Osteoblast (primary cell): ENCODE data around the gene RAD51B. TPM values are rescaled to one million over a fixed set of nuclear protein-coding genes. Genes with fewer than 3 reads are reported as not detected.

Source experiments
- DNase-seq: peaks from one replicate; pipeline ENCODE4 v3.0.0; 2011; ENCODE audit warnings: low spot score, mixed read lengths; ENCODE audit not compliant: insufficient read length; ENCODE audit errors: missing footprints
- H2AFZ ChIP-seq: 2 replicates; pipeline ENCODE4 v1.6.0; 2011; ENCODE audit warnings: mild to moderate bottlenecking, low read length
- H3K27ac ChIP-seq: 2 replicates; pipeline ENCODE4 v1.5.1; 2011; ENCODE audit warnings: mild to moderate bottlenecking, low read depth, low read length, moderate library complexity
- H3K27me3 ChIP-seq: 2 replicates; pipeline ENCODE4 v1.6.0; 2012; ENCODE audit warnings: mild to moderate bottlenecking, control low read depth, inconsistent platforms, low read length, moderate library complexity; ENCODE audit not compliant: insufficient read depth
- H3K36me3 ChIP-seq: 2 replicates; pipeline ENCODE4 v1.5.1; 2011; ENCODE audit warnings: mild to moderate bottlenecking, low read length, control low read depth, moderate library complexity; ENCODE audit not compliant: insufficient read depth
- H3K4me1 ChIP-seq: 2 replicates; pipeline ENCODE4 v1.5.1; 2011; ENCODE audit warnings: mild to moderate bottlenecking, low read length, control low read depth, moderate library complexity; ENCODE audit not compliant: insufficient read depth
- H3K4me2 ChIP-seq: 2 replicates; pipeline ENCODE4 v1.6.0; 2011; ENCODE audit warnings: mild to moderate bottlenecking, low read length; ENCODE audit not compliant: insufficient read depth
- H3K4me3 ChIP-seq: fragments of 200-600 bp; sonication (generic); 3 replicates; pipeline ENCODE4 v1.5.1; 2012; ENCODE audit warnings: mild to moderate bottlenecking, low read length, inconsistent platforms; ENCODE audit not compliant: insufficient read depth
- H3K79me2 ChIP-seq: 2 replicates; pipeline ENCODE4 v1.6.0; 2012; ENCODE audit warnings: mild to moderate bottlenecking, low read length, control low read depth, inconsistent platforms; ENCODE audit not compliant: insufficient read depth
- H3K9me3 ChIP-seq: 2 replicates; pipeline ENCODE4 v1.5.1; 2011; ENCODE audit warnings: low read depth, low read length, control low read depth
- H4K20me1 ChIP-seq: 2 replicates; pipeline ENCODE4 v1.6.0; 2012; ENCODE audit warnings: mild to moderate bottlenecking, low read length, control low read depth; ENCODE audit not compliant: insufficient read depth
- total RNA-seq: library from RNA; depleted of rRNA; stranded (reverse); fragments of >200 nt; gene quantifications from 2 replicates; pipeline ENCODE4 v1.2.3, GENCODE V29; 2012
- TF ChIP-seq, protein P1 (sequence below): IDR thresholded peaks from 2 replicates; pipeline ENCODE4 v1.5.1; 2011; ENCODE audit warnings: mild to moderate bottlenecking, low read depth, low read length, moderate library complexity; ENCODE audit errors: extremely low read depth

Gene RAD51B
- total RNA-seq, 1 donor: 13.8 TPM

GRCh38 chr14:68439676-68440075 is 620.1 kb downstream of the RAD51B start:
- Histone ChIP-seq H3K79me2 (no peaks in the 10 kb centered on the region), H4K20me1 (no peaks in the 10 kb centered on the region), H3K4me2 (no peak overlapping the region), H3K9me3 (no peaks in the 10 kb centered on the region), H3K4me1 (peaks cover 24% of the 10 kb centered on the region), H3K36me3 (no peaks in the 10 kb centered on the region), H3K27me3 (no peaks in the 10 kb centered on the region), H2AFZ (no peak overlapping the region), H3K4me3 (no peak overlapping the region), H3K27ac (no peak overlapping the region)
- TF ChIP-seq, protein P1, sequence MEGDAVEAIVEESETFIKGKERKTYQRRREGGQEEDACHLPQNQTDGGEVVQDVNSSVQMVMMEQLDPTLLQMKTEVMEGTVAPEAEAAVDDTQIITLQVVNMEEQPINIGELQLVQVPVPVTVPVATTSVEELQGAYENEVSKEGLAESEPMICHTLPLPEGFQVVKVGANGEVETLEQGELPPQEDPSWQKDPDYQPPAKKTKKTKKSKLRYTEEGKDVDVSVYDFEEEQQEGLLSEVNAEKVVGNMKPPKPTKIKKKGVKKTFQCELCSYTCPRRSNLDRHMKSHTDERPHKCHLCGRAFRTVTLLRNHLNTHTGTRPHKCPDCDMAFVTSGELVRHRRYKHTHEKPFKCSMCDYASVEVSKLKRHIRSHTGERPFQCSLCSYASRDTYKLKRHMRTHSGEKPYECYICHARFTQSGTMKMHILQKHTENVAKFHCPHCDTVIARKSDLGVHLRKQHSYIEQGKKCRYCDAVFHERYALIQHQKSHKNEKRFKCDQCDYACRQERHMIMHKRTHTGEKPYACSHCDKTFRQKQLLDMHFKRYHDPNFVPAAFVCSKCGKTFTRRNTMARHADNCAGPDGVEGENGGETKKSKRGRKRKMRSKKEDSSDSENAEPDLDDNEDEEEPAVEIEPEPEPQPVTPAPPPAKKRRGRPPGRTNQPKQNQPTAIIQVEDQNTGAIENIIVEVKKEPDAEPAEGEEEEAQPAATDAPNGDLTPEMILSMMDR: no peak
- no peak for DNase-seq

GRCh38 chr14:68440820-68441219 is 621.2 kb downstream of the RAD51B start:
- Histone ChIP-seq H3K36me3 (no peaks in the 10 kb centered on the region), H3K27me3 (no peaks in the 10 kb centered on the region), H3K4me2 (no peak overlapping the region), H3K9me3 (no peaks in the 10 kb centered on the region), H3K4me3 (no peak overlapping the region), H3K4me1 (peaks cover 30% of the 10 kb centered on the region), H3K27ac (no peak overlapping the region), H4K20me1 (no peaks in the 10 kb centered on the region), H3K79me2 (no peaks in the 10 kb centered on the region), H2AFZ (no peak overlapping the region)
- TF ChIP-seq, protein P1: no peak
- no peak for DNase-seq

- TF ChIP-seq, protein P1: no peak
Measured at GRCh38 chr14:68441542-68441941, 622.0 kb downstream of the RAD51B start.

GRCh38 chr14:68442828-68443629 is 623.5 kb downstream of the RAD51B start:
- H3K4me2 ChIP-seq: peak overlapping the region; percentile 60
- H3K27ac ChIP-seq: peak overlapping the region; percentile 53
- H3K36me3 ChIP-seq: no peaks in the 10 kb centered on the region
- TF ChIP-seq, protein P1: no peak
- no peaks in the 10 kb centered on the region for H3K79me2 ChIP-seq
- no peaks in the 10 kb centered on the region for H4K20me1 ChIP-seq
- H3K27me3 ChIP-seq: no peaks in the 10 kb centered on the region
- peaks cover 30% of the 10 kb centered on the region for H3K4me1 ChIP-seq
- no peak for DNase-seq
- peak overlapping the region; percentile 38 for H2AFZ ChIP-seq
- H3K9me3 ChIP-seq: no peaks in the 10 kb centered on the region
- no peak overlapping the region for H3K4me3 ChIP-seq

More at GRCh38 chr14:68441542-68441941, 622.0 kb downstream of the RAD51B start:
- H3K79me2 ChIP-seq: no peaks in the 10 kb centered on the region
- no peaks in the 10 kb centered on the region for H3K9me3 ChIP-seq
- peaks cover 30% of the 10 kb centered on the region for H3K4me1 ChIP-seq
- no peak for DNase-seq
- no peak overlapping the region for H3K4me2 ChIP-seq
- H4K20me1 ChIP-seq: no peaks in the 10 kb centered on the region
- H3K27me3 ChIP-seq: no peaks in the 10 kb centered on the region
- H3K36me3 ChIP-seq: no peaks in the 10 kb centered on the region
- H2AFZ ChIP-seq: no peak overlapping the region
- no peak overlapping the region for H3K4me3 ChIP-seq
- H3K27ac ChIP-seq: no peak overlapping the region
